Motor neuron (in vitro differentiated cells): ENCODE results near the gene ELP1. TPM values are rescaled to one million over a fixed set of nuclear protein-coding genes. Genes with fewer than 3 reads are reported as not detected.

Source experiments
- ATAC-seq, 8 experiments: fragments of 200-7000 bp; cut with Tn5 transposase; replicated peaks in 6 of 8; 2 replicates each; pipeline ENCODE4 v1.8.0; 2021; ENCODE audit warnings: mild to moderate bottlenecking in 8 of 8, moderate library complexity in 8 of 8
- H3K27ac ChIP-seq, 2 donors: fragments of 250-450 bp; sonication (Bioruptor Pico); 2 replicates each; pipeline ENCODE4 v1.9.0; 2021; ENCODE audit warnings: antibody characterized with exemption in 2 of 2, mild to moderate bottlenecking in 2 of 2, moderate library complexity in 1 of 2
- H3K4me1 ChIP-seq, 2 donors: fragments of 250-450 bp; sonication (Bioruptor Pico); replicated peaks in 1 of 2; 2 replicates each; pipeline ENCODE4 v1.6.1; 2021; ENCODE audit warnings: antibody characterized with exemption in 2 of 2, mild to moderate bottlenecking in 2 of 2, moderate library complexity in 1 of 2
- H3K4me3 ChIP-seq, 5 donors: fragments of 250-450 bp; sonication (Bioruptor Pico); 2 replicates each; pipeline ENCODE4 v1.9.0; 2021; ENCODE audit warnings: antibody characterized with exemption in 5 of 5, mild to moderate bottlenecking in 5 of 5, moderate library complexity in 4 of 5
- whole genome bisulfite sequencing, 10 experiments: fragments of 450-650 bp; shearing (Covaris generic); methylation state at CpG; one replicate each; pipeline ENCODE4 v1.0.0; 2022; 5-methylcytosine and 5-hydroxymethylcytosine counted together
- in situ Hi-C, 9 experiments: fragments of 400-800 bp; cut with MboI; loops; one replicate each; pipeline ENCODE4 v1.15.0; 2021; ENCODE audit warnings: low sequenced_read_pairs in 9 of 9, low pct_unique_long_range_greater_than_20kb in 2 of 9; ENCODE audit not compliant: unreplicated experiment in 9 of 9
- total RNA-seq, 8 experiments: library from RNA; unstranded; fragments of 300-600 nt; gene quantifications; 2 replicates each; pipeline versions ENCODE4 v1.2.3 to v1.2.4, GENCODE V29; 2022

Gene ELP1
- total RNA-seq, 8 experiments from 2014 or later, result 22.8 to 50.4 (median 36.2) TPM

- H3K4me3 ChIP-seq, result no peak overlapping the region
- in situ Hi-C loops, result loop anchor here in 1 of 9 experiments (25.0 kb wide), 1 partner anchor 103 kb away; no protein-coding TSS in a partner anchor
- no peaks in the 10 kb centered on the region for H3K4me1 ChIP-seq
- 83 to 100% (median 100%) methylated on average over 1 to 3 of the region's 4 CpGs; no CpG with 5 or more reads in 4 of the 10 experiments for WGBS, 10 experiments
- ATAC-seq, result no peak
- H3K27ac ChIP-seq, result no peak overlapping the region
Observed at GRCh38 chr9:108865037-108865436, 68.9 kb downstream of the ELP1 start.

GRCh38 chr9:108864446-108864845, 69.5 kb downstream of the ELP1 start:
- in situ Hi-C loops, result loop anchor here in 1 of 9 experiments (25.0 kb wide), 1 partner anchor 102 kb away; no protein-coding TSS in a partner anchor
- Histone ChIP-seq H3K27ac (no peak overlapping the region), H3K4me3 (no peak overlapping the region), H3K4me1 (no peaks in the 10 kb centered on the region)
- ATAC-seq, result peak in 1 of 8 experiments; percentile 20
- WGBS, 10 experiments, result 57 to 81% (median 78%) methylated on average over 1 to 3 of the region's 3 CpGs; no CpG with 5 or more reads in 4 of the 10 experiments

- WGBS, 10 experiments, result 90 to 100% (median 96%) methylated on average over 1 to 3 of the region's 3 CpGs; no CpG with 5 or more reads in 3 of the 10 experiments
- in situ Hi-C loops, result loop anchor here in 1 of 9 experiments (25.0 kb wide), 1 partner anchor 102 kb away; no protein-coding TSS in a partner anchor
Observed at GRCh38 chr9:108863891-108864290, 70.0 kb downstream of the ELP1 start.

GRCh38 chr9:108861997-108862396, 71.9 kb downstream of the ELP1 start, which contains the start of gene ACTL7A:
Gene ACTL7A, plus strand, starts transcription at chr9:108862266. Its CDS starts 57 bp downstream, at chr9:108862323.
- WGBS, 10 experiments, result 69 to 100% (median 100%) methylated on average over 1 to 2 of the region's 3 CpGs; no CpG with 5 or more reads in 1 of the 10 experiments
- Histone ChIP-seq H3K27ac (no peak within 1 kb of the TSS), H3K4me1 (no peaks in the 10 kb centered on the region), H3K4me3 (no peak within 1 kb of the TSS)
- peak in 1 of 8 experiments; percentile 28 for ATAC-seq
- in situ Hi-C loops, result loop anchor here in 1 of 9 experiments (25.0 kb wide), 1 partner anchor 100 kb away; no protein-coding TSS in a partner anchor

More at GRCh38 chr9:108863891-108864290, 70.0 kb downstream of the ELP1 start:
- ATAC-seq, result no peak
- Histone ChIP-seq H3K4me1 (no peaks in the 10 kb centered on the region), H3K4me3 (no peak overlapping the region), H3K27ac (no peak overlapping the region)

GRCh38 chr9:108861464-108861863, 72.5 kb downstream of the ELP1 start:
- peak in 1 of 8 experiments; percentile 9 for ATAC-seq

GRCh38 chr9:108860764-108861163, 73.2 kb downstream of the ELP1 start:
- in situ Hi-C loops, result loop anchor here in 1 of 9 experiments (25.0 kb wide), 1 partner anchor 98 kb away; no protein-coding TSS in a partner anchor
- Histone ChIP-seq H3K4me3 (no peak overlapping the region), H3K4me1 (no peaks in the 10 kb centered on the region), H3K27ac (no peak overlapping the region)
- ATAC-seq, result no peak
- WGBS, 10 experiments, result 79 to 100% (median 90%) methylated on average over 1 to 2 of the region's 2 CpGs; no CpG with 5 or more reads in 5 of the 10 experiments

More at GRCh38 chr9:108861464-108861863, 72.5 kb downstream of the ELP1 start:
- 20 to 100% (median 76%) methylated on average over 1 to 7 of the region's 7 CpGs; no CpG with 5 or more reads in 1 of the 10 experiments for WGBS, 10 experiments
- Histone ChIP-seq H3K4me1 (no peaks in the 10 kb centered on the region), H3K4me3 (no peak overlapping the region), H3K27ac (no peak overlapping the region)
- in situ Hi-C loops, result loop anchor here in 1 of 9 experiments (25.0 kb wide), 1 partner anchor 99 kb away; no protein-coding TSS in a partner anchor

- no peak for ATAC-seq
- in situ Hi-C loops, result loop anchor here in 1 of 9 experiments (25.0 kb wide), 1 partner anchor 98 kb away; no protein-coding TSS in a partner anchor
- no peak overlapping the region for H3K27ac ChIP-seq
- 53 to 100% (median 67%) methylated on average over 1 to 4 of the region's 4 CpGs; no CpG with 5 or more reads in 1 of the 10 experiments for WGBS, 10 experiments
- H3K4me3 ChIP-seq, result no peak overlapping the region
- no peaks in the 10 kb centered on the region for H3K4me1 ChIP-seq
Observed at GRCh38 chr9:108860354-108860753, 73.6 kb downstream of the ELP1 start.

GRCh38 chr9:108859459-108860114, 74.3 kb downstream of the ELP1 start:
- peak in 4 of 8 experiments; percentile 42 to 56 (median 47) for ATAC-seq
- in situ Hi-C loops, result loop anchor here in 1 of 9 experiments (25.0 kb wide), 1 partner anchor 97 kb away; no protein-coding TSS in a partner anchor
- Histone ChIP-seq H3K27ac (no peak overlapping the region), H3K4me1 (no peaks in the 10 kb centered on the region), H3K4me3 (no peak overlapping the region)
- 0 to 80% (median 50%) methylated on average over 1 to 3 of the region's 3 CpGs; no CpG with 5 or more reads in 4 of the 10 experiments for WGBS, 10 experiments

- no peak overlapping the region for H3K4me3 ChIP-seq
- H3K27ac ChIP-seq, result no peak overlapping the region
- no peak for ATAC-seq
- in situ Hi-C loops, result loop anchor here in 1 of 9 experiments (25.0 kb wide), 1 partner anchor 95 kb away; no protein-coding TSS in a partner anchor
- 40 to 83% (median 78%) methylated on average over 1 to 6 of the region's 6 CpGs; no CpG with 5 or more reads in 3 of the 10 experiments for WGBS, 10 experiments
- H3K4me1 ChIP-seq, result no peaks in the 10 kb centered on the region
Observed at GRCh38 chr9:108857572-108857971, 76.4 kb downstream of the ELP1 start.

- in situ Hi-C loops, result loop anchor here in 1 of 9 experiments (25.0 kb wide), 1 partner anchor 94 kb away; no protein-coding TSS in a partner anchor
- no peak within 1 kb of the TSS for H3K4me3 ChIP-seq
- ATAC-seq, result no peak
- no peaks in the 10 kb centered on the region for H3K4me1 ChIP-seq
- WGBS, 10 experiments, result 60 to 100% (median 87%) methylated on average over 1 to 3 of the region's 7 CpGs; no CpG with 5 or more reads in 6 of the 10 experiments
- H3K27ac ChIP-seq, result no peak within 1 kb of the TSS
Observed at GRCh38 chr9:108855888-108856287, 78.0 kb downstream of the ELP1 start, which contains the start of gene ACTL7B. Gene ACTL7B, minus strand, starts transcription at chr9:108855986. Its CDS starts 56 bp downstream, at chr9:108855930.

GRCh38 chr9:108855529-108855886, 78.4 kb downstream of the ELP1 start:
- ATAC-seq, result no peak
- no peak overlapping the region for H3K27ac ChIP-seq
- no peaks in the 10 kb centered on the region for H3K4me1 ChIP-seq
- 100% methylated on average over 3 to 6 of the region's 25 CpGs; no CpG with 5 or more reads in 8 of the 10 experiments for WGBS, 10 experiments
- in situ Hi-C loops, result loop anchor here in 1 of 9 experiments (25.0 kb wide), 1 partner anchor 93 kb away; no protein-coding TSS in a partner anchor
- H3K4me3 ChIP-seq, result no peak overlapping the region

- ATAC-seq, result peak in 1 of 8 experiments; percentile 14
- in situ Hi-C loops, result loop anchor here in 1 of 9 experiments (25.0 kb wide), 1 partner anchor 93 kb away; no protein-coding TSS in a partner anchor
- WGBS, 10 experiments, result 29 to 99% (median 90%) methylated on average over 2 to 20 of the region's 59 CpGs; no CpG with 5 or more reads in 3 of the 10 experiments
- Histone ChIP-seq H3K4me3 (no peak overlapping the region), H3K4me1 (no peaks in the 10 kb centered on the region), H3K27ac (no peak overlapping the region)
Observed at GRCh38 chr9:108854641-108855528, 79.0 kb downstream of the ELP1 start.
